ENCODE results near the gene PNPLA3. TPM values are rescaled to one million over a fixed set of nuclear protein-coding genes. Genes with fewer than 3 reads are reported as not detected.

Gene PNPLA3
- total RNA-seq, 1 experiment from 2014 or later = 0.36 TPM

GRCh38 chr22:43910178-43910695 is 13.4 kb upstream of the PNPLA3 start:
- intact Hi-C loops (cut with micrococcal nuclease) = no loop called here
- no peak overlapping the region for H3K4me2 ChIP-seq (ENCODE audit: low read length)
- no TSS peak for BruUV-seq (replicated peaks)
- ChIA-PET CTCF (no interaction called here), POLR2A (ENCODE audit: unreplicated experiment) (no interaction called here)
- TF ChIP-seq CTCF (conservative IDR thresholded peaks at IDR 0.05; ENCODE audit: low read depth, low read length) (no peak), EZH2 (IDR thresholded peaks at IDR 0.05; ENCODE audit: low read length, unreplicated experiment) (no peak), EZH2phosphoT487 (IDR thresholded peaks at IDR 0.05; ENCODE audit: borderline replicate concordance, low read length) (no peak)
- H3F3A ChIP-seq (ENCODE audit: low read length, unreplicated experiment) = no peaks in the 10 kb centered on the region
- H3K9me2 ChIP-seq (replicated peaks; ENCODE audit: low read length) = no peaks in the 10 kb centered on the region
- no peaks in the 10 kb centered on the region for H4K20me1 ChIP-seq (ENCODE audit: low read length)
- H3K4me1 ChIP-seq (ENCODE audit: insufficient read depth, low read length) = no peaks in the 10 kb centered on the region
- ATAC-seq (no peak), DNase-seq (peak; percentile 14)
- H2AFZ ChIP-seq (ENCODE audit: low read length) = no peak overlapping the region
- H3K27me3 ChIP-seq (ENCODE audit: low read length) = peaks cover 3% of the 10 kb centered on the region; the same call in 1 of the 2 replicates
- no peaks in the 10 kb centered on the region for H3K79me2 ChIP-seq (ENCODE audit: low read length)
- H3K27ac ChIP-seq (ENCODE audit: low read length) = no peak overlapping the region
- no peak overlapping the region for H3K9ac ChIP-seq (ENCODE audit: low read length)
- H3K9me3 ChIP-seq (ENCODE audit: low read length) = no peaks in the 10 kb centered on the region
- H3K36me3 ChIP-seq (ENCODE audit: low read depth, low read length) = no peaks in the 10 kb centered on the region
- H3K4me3 ChIP-seq (ENCODE audit: low read length) = no peak overlapping the region

GRCh38 chr22:43911351-43911750 is 12.3 kb upstream of the PNPLA3 start:
- ATAC-seq (no peak), DNase-seq (no peak)
- Histone ChIP-seq H4K20me1 (ENCODE audit: low read length) (no peaks in the 10 kb centered on the region), H3K79me2 (ENCODE audit: low read length) (no peaks in the 10 kb centered on the region), H3K27me3 (ENCODE audit: low read length) (peaks cover 3% of the 10 kb centered on the region; the same call in 1 of the 2 replicates), H3K4me2 (ENCODE audit: low read length) (no peak overlapping the region), H3K27ac (ENCODE audit: low read length) (no peak overlapping the region), H3K4me1 (ENCODE audit: insufficient read depth, low read length) (no peaks in the 10 kb centered on the region), H3K9ac (ENCODE audit: low read length) (no peak overlapping the region), H2AFZ (ENCODE audit: low read length) (no peak overlapping the region), H3K9me2 (replicated peaks; ENCODE audit: low read length) (no peaks in the 10 kb centered on the region), H3F3A (ENCODE audit: low read length, unreplicated experiment) (no peaks in the 10 kb centered on the region), H3K9me3 (ENCODE audit: low read length) (no peaks in the 10 kb centered on the region), H3K36me3 (ENCODE audit: low read depth, low read length) (no peaks in the 10 kb centered on the region), H3K4me3 (ENCODE audit: low read length) (no peak overlapping the region)
- intact Hi-C loops (cut with micrococcal nuclease) = no loop called here
- no TSS peak for BruUV-seq (replicated peaks)
- ChIA-PET POLR2A (ENCODE audit: unreplicated experiment) (no interaction called here), CTCF (no interaction called here)
- TF ChIP-seq EZH2 (IDR thresholded peaks at IDR 0.05; ENCODE audit: low read length, unreplicated experiment) = no peak
- no peak for TF ChIP-seq CTCF (conservative IDR thresholded peaks at IDR 0.05; ENCODE audit: low read depth, low read length)
- no peak for TF ChIP-seq EZH2phosphoT487 (IDR thresholded peaks at IDR 0.05; ENCODE audit: borderline replicate concordance, low read length)

- Histone ChIP-seq H3K9me3 (ENCODE audit: low read length) (no peaks in the 10 kb centered on the region), H3K79me2 (ENCODE audit: low read length) (no peaks in the 10 kb centered on the region), H3K27ac (ENCODE audit: low read length) (no peak overlapping the region), H3K9me2 (replicated peaks; ENCODE audit: low read length) (no peaks in the 10 kb centered on the region), H3K27me3 (ENCODE audit: low read length) (no peaks in the 10 kb centered on the region), H3K4me3 (ENCODE audit: low read length) (no peak overlapping the region), H3K36me3 (ENCODE audit: low read depth, low read length) (no peaks in the 10 kb centered on the region), H3K4me1 (ENCODE audit: insufficient read depth, low read length) (peaks cover 13% of the 10 kb centered on the region), H4K20me1 (ENCODE audit: low read length) (no peaks in the 10 kb centered on the region), H3K9ac (ENCODE audit: low read length) (no peak overlapping the region), H3K4me2 (ENCODE audit: low read length) (no peak overlapping the region), H2AFZ (ENCODE audit: low read length) (no peak overlapping the region), H3F3A (ENCODE audit: low read length, unreplicated experiment) (no peaks in the 10 kb centered on the region)
- TF ChIP-seq CTCF (conservative IDR thresholded peaks at IDR 0.05; ENCODE audit: low read depth, low read length) (no peak), EZH2 (IDR thresholded peaks at IDR 0.05; ENCODE audit: low read length, unreplicated experiment) (no peak), EZH2phosphoT487 (IDR thresholded peaks at IDR 0.05; ENCODE audit: borderline replicate concordance, low read length) (no peak)
- no peak for DNase-seq
- intact Hi-C loops (cut with micrococcal nuclease) = no loop called here
- ATAC-seq = no peak
- CTCF ChIA-PET = no interaction called here
- POLR2A ChIA-PET (ENCODE audit: unreplicated experiment) = no interaction called here
- no TSS peak for BruUV-seq (replicated peaks)
Observed at GRCh38 chr22:43917521-43917920, 6.1 kb upstream of the PNPLA3 start.
